GM23248 (cell line): ENCODE data around the gene S100A9. TPM values are rescaled to one million over a fixed set of nuclear protein-coding genes. Genes with fewer than 3 reads are reported as not detected.

ENCODE experiments used
- DNase-seq: peaks from one replicate; pipeline ENCODE4 v3.0.0-alpha.2; 2015
- H2AFZ ChIP-seq: fragments of 200-600 bp; sonication (generic); 2 replicates; pipeline ENCODE4 v1.6.1; 2016; ENCODE audit warnings: antibody characterized with exemption
- H3F3A ChIP-seq: fragments of 200-600 bp; sonication (generic); 2 replicates; pipeline ENCODE4 v1.6.1; 2016; ENCODE audit warnings: mild to moderate bottlenecking, antibody characterized with exemption, mixed run types; ENCODE audit not compliant: insufficient read depth
- H3K27ac ChIP-seq: fragments of 200-600 bp; sonication (generic); 2 replicates; pipeline ENCODE4 v1.5.1; 2016; ENCODE audit warnings: mild to moderate bottlenecking
- H3K27me3 ChIP-seq: fragments of 200-600 bp; sonication (generic); replicated peaks from 2 replicates; pipeline ENCODE4 v1.6.1; 2016; ENCODE audit warnings: mild to moderate bottlenecking; ENCODE audit not compliant: insufficient read depth
- H3K36me3 ChIP-seq: fragments of 200-600 bp; sonication (generic); 2 replicates; pipeline ENCODE4 v1.6.1; 2016; ENCODE audit warnings: low read depth, mild to moderate bottlenecking
- H3K4me1 ChIP-seq: fragments of 200-600 bp; sonication (generic); 2 replicates; pipeline ENCODE4 v1.6.1; 2016; ENCODE audit warnings: mild to moderate bottlenecking; ENCODE audit not compliant: insufficient read depth
- H3K4me2 ChIP-seq: fragments of 200-600 bp; sonication (generic); one replicate; pipeline ENCODE4 v1.6.1; 2016; ENCODE audit warnings: mild to moderate bottlenecking; ENCODE audit not compliant: unreplicated experiment
- H3K4me3 ChIP-seq: fragments of 200-600 bp; sonication (generic); 2 replicates; pipeline ENCODE4 v1.5.1; 2016; ENCODE audit warnings: mild to moderate bottlenecking
- H3K79me2 ChIP-seq: fragments of 200-600 bp; sonication (generic); 2 replicates; pipeline ENCODE4 v1.6.1; 2016; ENCODE audit warnings: mild to moderate bottlenecking; ENCODE audit not compliant: insufficient read depth
- H3K9ac ChIP-seq: fragments of 200-600 bp; sonication (generic); 2 replicates; pipeline ENCODE4 v1.6.1; 2016; ENCODE audit warnings: mild to moderate bottlenecking
- H3K9me2 ChIP-seq: fragments of 200-600 bp; sonication (generic); 2 replicates; pipeline ENCODE4 v1.6.1; 2016; ENCODE audit warnings: mixed run types, mild to moderate bottlenecking, moderate library complexity; ENCODE audit not compliant: insufficient read depth
- H3K9me3 ChIP-seq: fragments of 200-600 bp; sonication (generic); one replicate; pipeline ENCODE4 v1.6.1; 2017; ENCODE audit warnings: low read depth
- H4K20me1 ChIP-seq: fragments of 200-600 bp; sonication (generic); 2 replicates; pipeline ENCODE4 v1.6.0; 2016; ENCODE audit not compliant: insufficient read depth
- EZH2 ChIP-seq: fragments of 200-600 bp; sonication (generic); IDR thresholded peaks from 2 replicates; pipeline ENCODE4 v1.6.1; 2018; ENCODE audit warnings: antibody characterized with exemption, mild to moderate bottlenecking; ENCODE audit not compliant: insufficient read depth, poor library complexity, severe bottlenecking
- EZH2phosphoT487 ChIP-seq: fragments of 200-600 bp; sonication (generic); IDR thresholded peaks from 2 replicates; pipeline ENCODE4 v1.6.1; 2018; ENCODE audit warnings: antibody characterized with exemption, moderate library complexity, mild to moderate bottlenecking, low read depth; ENCODE audit not compliant: insufficient read depth
- WGBS, 2 experiments: methylation state at CpG; one replicate each; pipeline ENCODE4 v1.1.6; 2015 to 2017; ENCODE audit warnings: low lambda C conversion rate in 2 of 2, low coverage in 1 of 2; ENCODE audit errors: missing lambda C conversion rate in 2 of 2; 5-methylcytosine and 5-hydroxymethylcytosine counted together
- in situ Hi-C: fragments of 300-500 bp; cut with MboI; formaldehyde crosslinking; loops from 2 replicates; pipeline ENCODE4 v1.15.0; 2020
- polyA plus RNA-seq: library from polyadenylated mRNA; unstranded; fragments of >200 nt; fragmentation: Nextera tagmentation; extraction: Ambion mirVana; gene quantifications from 2 replicates; pipeline ENCODE4 v1.2.1, GENCODE V29; 2016
- total RNA-seq: library from RNA; depleted of rRNA; stranded (reverse); fragments of >200 nt; shearing (Covaris generic); gene quantifications from 2 replicates; pipeline ENCODE4 v1.2.3, GENCODE V29; 2014

Gene S100A9
- total and polyA plus RNA-seq, 2 experiments from 2014 or later, result not detected

DNA sequence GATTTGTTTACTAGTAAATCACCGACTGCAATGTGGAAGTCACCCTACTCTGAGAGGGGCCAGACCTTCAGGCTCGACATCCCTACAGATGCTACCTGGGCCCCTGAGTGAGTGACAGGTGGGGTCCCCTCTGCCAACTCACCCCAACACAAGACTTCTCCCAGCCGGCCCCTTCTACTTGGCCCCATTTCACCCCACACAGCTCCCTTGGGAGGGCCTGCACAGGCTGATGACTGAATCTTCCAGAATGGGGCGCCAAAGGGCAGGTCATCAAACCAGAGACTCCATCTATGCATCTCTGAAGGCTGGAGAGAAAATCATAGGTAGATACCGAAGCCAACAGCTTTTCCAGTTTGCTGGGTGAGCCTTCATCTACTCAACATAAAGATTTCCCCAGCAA, 42.6 kb downstream of the S100A9 start:
- Histone ChIP-seq H3K4me1 (no peaks in the 10 kb centered on the region), H4K20me1 (no peaks in the 10 kb centered on the region), H3F3A (no peaks in the 10 kb centered on the region), H3K36me3 (no peaks in the 10 kb centered on the region), H3K4me3 (no peak overlapping the region), H3K27ac (no peak overlapping the region), H3K4me2 (no peak overlapping the region), H3K27me3 (peaks cover 16% of the 10 kb centered on the region), H2AFZ (no peak overlapping the region), H3K79me2 (no peaks in the 10 kb centered on the region), H3K9me2 (no peaks in the 10 kb centered on the region), H3K9me3 (no peaks in the 10 kb centered on the region), H3K9ac (no peak overlapping the region)
- no peak for TF ChIP-seq EZH2
- TF ChIP-seq EZH2phosphoT487, result no peak
- 53% methylated on average over 5 of the region's 5 CpGs for WGBS, 2 experiments
- peak; percentile 23 for DNase-seq
- in situ Hi-C loops, result no loop called here

GRCh38 chr1:153401461-153401860, 43.8 kb downstream of the S100A9 start:
- Histone ChIP-seq H3K9me3 (no peaks in the 10 kb centered on the region), H3K4me1 (no peaks in the 10 kb centered on the region), H3K9ac (no peak overlapping the region), H3K27ac (no peak overlapping the region), H3K4me2 (no peak overlapping the region), H4K20me1 (no peaks in the 10 kb centered on the region), H3K36me3 (no peaks in the 10 kb centered on the region), H3K79me2 (no peaks in the 10 kb centered on the region), H3K27me3 (peaks cover 16% of the 10 kb centered on the region), H3F3A (no peaks in the 10 kb centered on the region), H3K9me2 (no peaks in the 10 kb centered on the region), H3K4me3 (no peak overlapping the region), H2AFZ (no peak overlapping the region)
- TF ChIP-seq EZH2phosphoT487 (no peak), EZH2 (no peak)
- WGBS, 2 experiments, result 65 to 71% methylated on average over 9 of the region's 9 CpGs
- no peak for DNase-seq
- in situ Hi-C loops, result no loop called here

- H3K9me3 ChIP-seq, result no peaks in the 10 kb centered on the region
- 3 to 13% methylated on average over 2 of the region's 2 CpGs for WGBS, 2 experiments
- H3K4me3 ChIP-seq, result no peak overlapping the region
- no peaks in the 10 kb centered on the region for H3F3A ChIP-seq
- no peak overlapping the region for H3K27ac ChIP-seq
- no peaks in the 10 kb centered on the region for H3K4me1 ChIP-seq
- DNase-seq, result no peak
- H3K9me2 ChIP-seq, result no peaks in the 10 kb centered on the region
- no peaks in the 10 kb centered on the region for H4K20me1 ChIP-seq
- in situ Hi-C loops, result no loop called here
- no peaks in the 10 kb centered on the region for H3K79me2 ChIP-seq
- H2AFZ ChIP-seq, result no peak overlapping the region
- no peak overlapping the region for H3K9ac ChIP-seq
- TF ChIP-seq EZH2, result no peak
- no peak for TF ChIP-seq EZH2phosphoT487
- H3K27me3 ChIP-seq, result peaks cover 16% of the 10 kb centered on the region
- no peaks in the 10 kb centered on the region for H3K36me3 ChIP-seq
- no peak overlapping the region for H3K4me2 ChIP-seq
Observed at GRCh38 chr1:153402226-153402625, 44.6 kb downstream of the S100A9 start.

DNA sequence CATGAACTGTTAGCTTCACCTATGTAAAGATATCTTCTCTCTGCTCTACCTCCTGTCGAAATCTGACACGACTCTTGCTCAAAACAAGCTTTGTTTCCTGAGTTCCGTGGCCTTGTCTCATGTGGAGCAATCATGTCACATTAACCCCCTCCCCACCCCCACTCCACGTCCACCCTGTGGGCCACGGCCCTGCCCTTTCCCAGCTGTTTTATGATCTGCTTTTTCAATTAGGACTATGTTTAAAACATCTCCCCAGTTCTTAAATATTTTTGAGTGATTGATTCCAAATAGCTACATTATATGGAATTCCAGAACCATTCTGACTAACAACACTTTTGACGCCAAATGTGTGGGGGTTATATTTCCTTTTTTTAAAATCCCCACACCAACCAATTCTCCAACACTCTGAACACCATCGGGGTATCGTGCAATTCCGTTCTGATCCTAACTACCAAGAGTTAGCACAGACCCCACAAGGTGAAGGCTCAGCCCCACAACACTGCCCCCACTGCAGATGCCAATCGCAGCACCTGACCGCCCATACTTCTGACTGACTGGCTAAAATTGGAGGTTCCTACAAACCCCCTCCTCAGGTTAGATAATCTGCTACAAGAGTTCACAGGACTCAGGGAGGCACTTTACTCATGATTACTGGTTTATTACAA, 45.9 kb downstream of the S100A9 start:
- Histone ChIP-seq H3K27ac (no peak overlapping the region), H2AFZ (no peak overlapping the region), H3K27me3 (peaks cover 23% of the 10 kb centered on the region), H4K20me1 (no peaks in the 10 kb centered on the region), H3K9me2 (no peaks in the 10 kb centered on the region), H3K79me2 (no peaks in the 10 kb centered on the region), H3K36me3 (no peaks in the 10 kb centered on the region), H3K4me2 (no peak overlapping the region), H3F3A (no peaks in the 10 kb centered on the region), H3K4me3 (no peak overlapping the region), H3K9me3 (no peaks in the 10 kb centered on the region), H3K4me1 (no peaks in the 10 kb centered on the region), H3K9ac (no peak overlapping the region)
- no peak for TF ChIP-seq EZH2phosphoT487
- WGBS, 2 experiments, result 68 to 70% methylated on average over 11 of the region's 11 CpGs
- in situ Hi-C loops, result no loop called here
- no peak for DNase-seq
